Hepatocyte (in vitro differentiated cells): ENCODE measurements around the gene IGFBP6. TPM values are rescaled to one million over a fixed set of nuclear protein-coding genes. Genes with fewer than 3 reads are reported as not detected.

Source experiments
- DNase-seq: peaks from one replicate; pipeline ENCODE4 v3.0.0-alpha.2; 2016; ENCODE audit warnings: low spot score
- H2AFZ ChIP-seq: fragments of 200-600 bp; sonication (generic); 2 replicates; pipeline ENCODE4 v1.6.0; 2016; ENCODE audit warnings: antibody characterized with exemption, mild to moderate bottlenecking
- H3K27ac ChIP-seq: fragments of 200-600 bp; sonication (generic); 2 replicates; pipeline ENCODE4 v1.5.1; 2016; ENCODE audit warnings: mild to moderate bottlenecking
- H3K27me3 ChIP-seq: fragments of 200-600 bp; sonication (generic); 2 replicates; pipeline ENCODE4 v1.6.1; 2016
- H3K36me3 ChIP-seq: fragments of 200-600 bp; sonication (generic); replicated peaks from 2 replicates; pipeline ENCODE4 v1.5.1; 2016; ENCODE audit warnings: low read depth; ENCODE audit not compliant: insufficient read depth
- H3K4me1 ChIP-seq: fragments of 200-600 bp; sonication (generic); 2 replicates; pipeline ENCODE4 v1.5.1; 2016; ENCODE audit warnings: mild to moderate bottlenecking, moderate library complexity; ENCODE audit not compliant: insufficient read depth
- H3K4me2 ChIP-seq: fragments of 200-600 bp; sonication (generic); 2 replicates; pipeline ENCODE4 v1.6.0; 2016
- H3K4me3 ChIP-seq: fragments of 200-600 bp; sonication (generic); 2 replicates; pipeline ENCODE4 v1.5.1; 2016; ENCODE audit warnings: mild to moderate bottlenecking
- H3K79me2 ChIP-seq: fragments of 200-600 bp; sonication (generic); 2 replicates; pipeline ENCODE4 v1.6.0; 2017; ENCODE audit warnings: mild to moderate bottlenecking
- H3K9me2 ChIP-seq: fragments of 200-600 bp; sonication (generic); replicated peaks from 2 replicates; pipeline ENCODE4 v1.6.0; 2017; ENCODE audit warnings: mild to moderate bottlenecking; ENCODE audit not compliant: insufficient read depth
- H3K9me3 ChIP-seq: fragments of 200-600 bp; sonication (generic); 2 replicates; pipeline ENCODE4 v1.5.1; 2016; ENCODE audit warnings: low read depth, mild to moderate bottlenecking
- H4K20me1 ChIP-seq: fragments of 200-600 bp; sonication (generic); 2 replicates; pipeline ENCODE4 v1.6.0; 2016; ENCODE audit warnings: mild to moderate bottlenecking; ENCODE audit not compliant: insufficient read depth, poor library complexity, severe bottlenecking
- EZH2 ChIP-seq: fragments of 200-600 bp; sonication (generic); IDR thresholded peaks from 2 replicates; pipeline ENCODE4 v1.6.1; 2016; ENCODE audit warnings: antibody characterized with exemption, mild to moderate bottlenecking, borderline replicate concordance
- EZH2phosphoT487 ChIP-seq: fragments of 200-600 bp; sonication (generic); IDR thresholded peaks from one replicate; pipeline ENCODE4 v1.6.1; 2018; ENCODE audit warnings: antibody characterized with exemption, mild to moderate bottlenecking, low read depth, moderate library complexity; ENCODE audit not compliant: unreplicated experiment, severe bottlenecking
- WGBS: methylation state at CpG from one replicate; pipeline ENCODE4 v1.1.6; 2016; ENCODE audit warnings: low lambda C conversion rate; ENCODE audit errors: missing lambda C conversion rate; 5-methylcytosine and 5-hydroxymethylcytosine counted together
- polyA plus RNA-seq: library from polyadenylated mRNA; unstranded; fragments of >200 nt; fragmentation: Nextera tagmentation; extraction: Ambion mirVana; gene quantifications from 2 replicates; pipeline ENCODE4 v1.2.1, GENCODE V29; 2016
- total RNA-seq: library from RNA; depleted of rRNA; stranded (reverse); fragments of >200 nt; gene quantifications from 2 replicates; pipeline ENCODE4 v1.2.3, GENCODE V29; 2014
- TF ChIP-seq, protein P1 (sequence below): fragments of 200-600 bp; sonication (generic); IDR thresholded peaks from 2 replicates; pipeline ENCODE4 v1.5.1; 2016; ENCODE audit warnings: antibody characterized with exemption, mild to moderate bottlenecking; ENCODE audit not compliant: poor library complexity

IGFBP6 gene
- total and polyA plus RNA-seq, 2 experiments from 2014 or later: 25.1 to 86.0 TPM

DNA sequence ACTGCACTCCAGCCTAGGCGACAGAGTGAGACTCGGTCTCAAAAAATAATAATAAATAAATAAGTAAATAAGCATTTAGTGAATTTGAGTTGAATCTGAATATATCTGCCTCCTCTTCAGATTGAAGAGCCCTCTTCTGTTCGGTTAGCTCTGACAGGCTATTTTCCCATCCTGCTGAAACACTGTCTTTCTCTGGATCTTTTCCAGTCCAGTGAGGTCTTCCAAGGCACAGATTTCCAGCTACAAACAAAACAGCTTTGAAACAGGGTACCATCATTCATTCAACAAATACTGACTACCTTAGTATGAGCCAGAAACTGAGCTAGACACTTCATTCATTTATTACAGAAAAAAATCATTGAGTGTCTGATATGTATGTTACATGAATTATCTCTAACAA, 11.1 kb upstream of the IGFBP6 start:
- H4K20me1 ChIP-seq: no peaks in the 10 kb centered on the region
- H3K27me3 ChIP-seq: no peaks in the 10 kb centered on the region
- WGBS: 92% methylated on average over 3 of the region's 3 CpGs
- no peaks in the 10 kb centered on the region for H3K4me1 ChIP-seq
- TF ChIP-seq EZH2 (no peak), EZH2phosphoT487 (no peak)
- TF ChIP-seq, protein P1, sequence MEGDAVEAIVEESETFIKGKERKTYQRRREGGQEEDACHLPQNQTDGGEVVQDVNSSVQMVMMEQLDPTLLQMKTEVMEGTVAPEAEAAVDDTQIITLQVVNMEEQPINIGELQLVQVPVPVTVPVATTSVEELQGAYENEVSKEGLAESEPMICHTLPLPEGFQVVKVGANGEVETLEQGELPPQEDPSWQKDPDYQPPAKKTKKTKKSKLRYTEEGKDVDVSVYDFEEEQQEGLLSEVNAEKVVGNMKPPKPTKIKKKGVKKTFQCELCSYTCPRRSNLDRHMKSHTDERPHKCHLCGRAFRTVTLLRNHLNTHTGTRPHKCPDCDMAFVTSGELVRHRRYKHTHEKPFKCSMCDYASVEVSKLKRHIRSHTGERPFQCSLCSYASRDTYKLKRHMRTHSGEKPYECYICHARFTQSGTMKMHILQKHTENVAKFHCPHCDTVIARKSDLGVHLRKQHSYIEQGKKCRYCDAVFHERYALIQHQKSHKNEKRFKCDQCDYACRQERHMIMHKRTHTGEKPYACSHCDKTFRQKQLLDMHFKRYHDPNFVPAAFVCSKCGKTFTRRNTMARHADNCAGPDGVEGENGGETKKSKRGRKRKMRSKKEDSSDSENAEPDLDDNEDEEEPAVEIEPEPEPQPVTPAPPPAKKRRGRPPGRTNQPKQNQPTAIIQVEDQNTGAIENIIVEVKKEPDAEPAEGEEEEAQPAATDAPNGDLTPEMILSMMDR: no peak
- H3K9me3 ChIP-seq: no peaks in the 10 kb centered on the region
- H3K79me2 ChIP-seq: no peaks in the 10 kb centered on the region
- no peaks in the 10 kb centered on the region for H3K9me2 ChIP-seq
- H3K36me3 ChIP-seq: no peaks in the 10 kb centered on the region
- DNase-seq: no peak
- H3K27ac ChIP-seq: no peak overlapping the region
- H3K4me3 ChIP-seq: no peak overlapping the region
- no peak overlapping the region for H2AFZ ChIP-seq
- H3K4me2 ChIP-seq: no peak overlapping the region

DNA sequence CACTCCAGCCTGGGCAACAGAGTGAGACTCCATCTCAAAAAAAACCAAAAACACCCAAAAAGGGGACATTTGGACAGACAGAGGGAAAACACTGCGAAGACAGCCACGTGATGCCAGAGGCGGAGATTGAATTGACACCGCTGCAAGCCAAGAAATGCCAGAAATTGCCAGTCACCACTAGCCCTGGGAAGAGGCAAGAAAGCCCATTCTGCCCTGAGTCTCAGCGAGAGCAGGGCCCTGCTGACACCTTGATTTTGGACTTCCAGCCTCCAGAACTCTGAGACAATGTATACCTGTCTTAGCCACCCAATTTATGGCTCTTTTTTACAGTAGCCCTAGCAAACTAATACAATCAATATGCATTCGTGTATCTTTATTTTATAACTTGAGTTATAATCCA, 7.4 kb upstream of the IGFBP6 start:
- WGBS: 96% methylated on average over 6 of the region's 6 CpGs
- H3K27ac ChIP-seq: no peak overlapping the region
- DNase-seq: no peak
- H3K4me3 ChIP-seq: no peak overlapping the region
- no peaks in the 10 kb centered on the region for H4K20me1 ChIP-seq
- no peaks in the 10 kb centered on the region for H3K4me1 ChIP-seq
- no peaks in the 10 kb centered on the region for H3K27me3 ChIP-seq
- no peaks in the 10 kb centered on the region for H3K9me2 ChIP-seq
- no peaks in the 10 kb centered on the region for H3K79me2 ChIP-seq
- TF ChIP-seq EZH2phosphoT487 (no peak), EZH2 (no peak)
- TF ChIP-seq, protein P1: no peak
- H2AFZ ChIP-seq: no peak overlapping the region
- no peaks in the 10 kb centered on the region for H3K36me3 ChIP-seq
- H3K4me2 ChIP-seq: no peak overlapping the region
- H3K9me3 ChIP-seq: no peaks in the 10 kb centered on the region

DNA sequence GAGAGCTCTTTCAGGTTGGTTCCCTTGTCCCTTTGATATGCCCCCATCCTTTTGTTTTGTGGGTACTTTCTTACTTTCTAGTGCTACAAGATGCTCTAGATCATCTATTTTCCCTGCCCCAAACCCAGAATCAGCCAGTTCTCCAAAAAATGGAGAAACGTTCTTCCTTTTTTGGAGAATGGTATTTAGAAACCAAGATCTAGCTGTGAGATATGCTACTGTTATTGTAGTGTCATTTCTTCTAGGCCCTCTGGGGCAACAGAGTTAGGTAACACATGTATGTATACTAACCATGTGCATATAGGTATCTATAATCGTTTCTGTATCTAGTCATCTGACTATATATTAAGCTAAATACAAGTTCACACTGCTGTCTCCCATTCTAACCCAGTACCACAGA, 6.9 kb upstream of the IGFBP6 start:
- no peaks in the 10 kb centered on the region for H4K20me1 ChIP-seq
- H3K4me1 ChIP-seq: no peaks in the 10 kb centered on the region
- no peaks in the 10 kb centered on the region for H3K9me2 ChIP-seq
- no peak overlapping the region for H3K4me2 ChIP-seq
- TF ChIP-seq EZH2phosphoT487: no peak
- TF ChIP-seq EZH2: no peak
- TF ChIP-seq, protein P1: no peak
- H3K9me3 ChIP-seq: no peaks in the 10 kb centered on the region
- H3K27ac ChIP-seq: no peak overlapping the region
- no peak for DNase-seq
- no peaks in the 10 kb centered on the region for H3K36me3 ChIP-seq
- no peaks in the 10 kb centered on the region for H3K27me3 ChIP-seq
- H3K79me2 ChIP-seq: no peaks in the 10 kb centered on the region
- 71% methylated on average over 2 of the region's 2 CpGs for WGBS
- H2AFZ ChIP-seq: no peak overlapping the region
- H3K4me3 ChIP-seq: no peak overlapping the region

DNA sequence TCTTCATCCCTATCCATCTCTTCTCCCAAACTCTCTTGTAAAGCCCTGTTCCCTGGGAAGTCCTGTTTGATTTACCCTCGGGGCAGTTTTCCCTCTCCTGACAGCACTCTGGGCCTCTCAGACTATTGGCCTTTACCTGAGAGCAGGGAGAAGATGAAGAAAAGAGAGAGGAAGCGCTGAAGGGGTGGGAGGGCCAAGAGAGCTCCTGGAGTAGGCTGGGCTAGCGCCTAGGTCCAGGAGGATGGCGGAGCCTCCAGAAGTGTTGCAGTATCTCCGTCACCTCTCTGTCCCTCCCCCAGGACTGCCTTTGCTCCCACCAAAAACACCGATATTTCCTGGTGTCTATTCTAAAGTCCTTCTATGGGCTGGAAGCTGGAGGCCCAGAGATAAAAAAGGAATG, 5.7 kb upstream of the IGFBP6 start:
- no peaks in the 10 kb centered on the region for H3K36me3 ChIP-seq
- no peaks in the 10 kb centered on the region for H3K27me3 ChIP-seq
- no peaks in the 10 kb centered on the region for H3K9me2 ChIP-seq
- H2AFZ ChIP-seq: no peak overlapping the region
- no peaks in the 10 kb centered on the region for H4K20me1 ChIP-seq
- H3K27ac ChIP-seq: no peak overlapping the region
- 78% methylated on average over 6 of the region's 6 CpGs for WGBS
- H3K4me2 ChIP-seq: no peak overlapping the region
- no peak for DNase-seq
- TF ChIP-seq, protein P1: no peak
- TF ChIP-seq EZH2 (no peak), EZH2phosphoT487 (no peak)
- H3K9me3 ChIP-seq: no peaks in the 10 kb centered on the region
- H3K4me3 ChIP-seq: no peak overlapping the region
- H3K4me1 ChIP-seq: peaks cover 11% of the 10 kb centered on the region
- no peaks in the 10 kb centered on the region for H3K79me2 ChIP-seq
